H1 (cell line): Measurements from ENCODE around the gene EVPL. TPM values are rescaled to one million over a fixed set of nuclear protein-coding genes. Genes with fewer than 3 reads are reported as not detected.

Experiments used
- CTCF ChIA-PET: fragments of 300-600 bp; sonication (Branson Sonifier 250); formaldehyde crosslinking; loops from one replicate; lab custom pipeline; 2021; ENCODE audit not compliant: partially characterized antibody; lab: Charles Lee
- POLR2A ChIA-PET: fragments of 300-600 bp; sonication (Branson Sonifier 250); formaldehyde crosslinking; loops from one replicate; lab custom pipeline; 2021; ENCODE audit warnings: inconsistent platforms; ENCODE audit not compliant: partially characterized antibody; lab: Charles Lee
- DNase-seq, 2 experiments: peaks; one replicate each; pipeline versions ENCODE4 v3.0.0 to v3.0.0-alpha.2; 2010 to 2022; ENCODE audit warnings: low spot score in 2 of 2, low read depth in 1 of 2, mixed read lengths in 1 of 2
- FAIRE-seq: peaks from 2 replicates; lab custom pipeline; 2011; peaks lifted over from hg19 to GRCh38; lab: Jason Lieb, UNC
- H2AFZ ChIP-seq: 2 replicates; pipeline ENCODE4 v1.8.1; 2012; ENCODE audit warnings: low read length, inconsistent platforms
- H2AK5ac ChIP-seq: 2 replicates; pipeline ENCODE4 v1.6.1; 2013; ENCODE audit warnings: low read depth, low read length
- H2BK120ac ChIP-seq: replicated peaks from 2 replicates; pipeline ENCODE3; 2013; ENCODE audit warnings: low read depth, low read length, inconsistent platforms
- H2BK12ac ChIP-seq: 2 replicates; pipeline ENCODE4 v1.6.1; 2013; ENCODE audit warnings: low read depth, low read length
- H2BK15ac ChIP-seq: 2 replicates; pipeline ENCODE4 v1.6.1; 2013; ENCODE audit warnings: low read length
- H2BK20ac ChIP-seq: 2 replicates; pipeline ENCODE4 v1.6.1; 2013; ENCODE audit warnings: low read length
- H2BK5ac ChIP-seq: 2 replicates; pipeline ENCODE4 v1.6.1; 2013; ENCODE audit warnings: low read depth, low read length
- H3K14ac ChIP-seq: 2 replicates; pipeline ENCODE4 v1.6.1; 2013; ENCODE audit warnings: inconsistent platforms; ENCODE audit not compliant: insufficient read length
- H3K18ac ChIP-seq: 2 replicates; pipeline ENCODE4 v1.6.1; 2013; ENCODE audit warnings: low read length; ENCODE audit errors: extremely low read depth
- H3K23ac ChIP-seq: 2 replicates; pipeline ENCODE4 v1.6.1; 2013; ENCODE audit warnings: inconsistent platforms; ENCODE audit not compliant: insufficient read length
- H3K23me2 ChIP-seq: 2 replicates; pipeline ENCODE4 v1.6.1; 2013; ENCODE audit warnings: low read depth, low read length
- H3K27ac ChIP-seq: 2 replicates; pipeline ENCODE4 v1.6.1; 2011; ENCODE audit warnings: low read depth, low read length, inconsistent platforms
- H3K27me3 ChIP-seq, 4 experiments: replicated peaks in 1 of 4; 1 replicate in 1 of 4; 2 replicates in 3 of 4; pipeline versions ENCODE4 v1.6.1 to v1.8.1; 2011 to 2013; ENCODE audit warnings: low read length in 3 of 4, mild to moderate bottlenecking in 3 of 4, inconsistent platforms in 2 of 4, mixed read lengths in 2 of 4, moderate library complexity in 1 of 4; ENCODE audit not compliant: control insufficient read depth in 3 of 4, insufficient read depth in 3 of 4; ENCODE audit errors: extremely low read depth in 1 of 4
- H3K36me3 ChIP-seq, 4 experiments: 2 replicates each; pipeline versions ENCODE4 v1.6.1 to v1.8.1; 2011 to 2013; ENCODE audit warnings: mild to moderate bottlenecking in 4 of 4, low read length in 3 of 4, moderate library complexity in 2 of 4, control low read depth in 1 of 4, inconsistent platforms in 1 of 4; ENCODE audit not compliant: insufficient read depth in 4 of 4, control insufficient read depth in 2 of 4
- H3K4ac ChIP-seq: replicated peaks from 2 replicates; pipeline ENCODE3; 2013; ENCODE audit warnings: low read length, low read depth, mixed read lengths, inconsistent platforms; ENCODE audit not compliant: insufficient read length
- H3K4me1 ChIP-seq, 4 experiments: replicated peaks in 1 of 4; 1 replicate in 1 of 4; 2 replicates in 3 of 4; pipeline versions ENCODE4 v1.6.1 to v1.8.1; 2011 to 2013; ENCODE audit warnings: low read length in 3 of 4, inconsistent platforms in 2 of 4, mixed read lengths in 1 of 4; ENCODE audit not compliant: insufficient read depth in 4 of 4, control insufficient read depth in 3 of 4
- H3K4me2 ChIP-seq, 2 experiments: 2 replicates each; pipeline versions ENCODE4 v1.6.1 to v1.8.1; 2011 to 2013; ENCODE audit warnings: low read depth in 2 of 2, low read length in 2 of 2, control low read depth in 1 of 2, inconsistent platforms in 1 of 2, mild to moderate bottlenecking in 1 of 2; ENCODE audit not compliant: insufficient read depth in 1 of 2
- H3K4me3 ChIP-seq, 4 experiments: fragments of 200-600, 300-600 bp in 1 of 4; sonication (generic), shearing (Covaris generic), sonication (Bioruptor Twin) in 1 of 4; 2 replicates each; pipeline versions ENCODE4 v1.5.1 to v1.8.1; 2011 to 2016; ENCODE audit warnings: low read length in 4 of 4, low read depth in 3 of 4, control low read depth in 2 of 4, inconsistent platforms in 2 of 4, mild to moderate bottlenecking in 2 of 4, mixed read lengths in 1 of 4, moderate library complexity in 1 of 4; ENCODE audit not compliant: insufficient read depth in 2 of 4; ENCODE audit errors: extremely low read depth in 1 of 4
- H3K56ac ChIP-seq: replicated peaks from 2 replicates; pipeline ENCODE3; 2013; ENCODE audit warnings: low read depth, mild to moderate bottlenecking, mixed read lengths, low read length, inconsistent platforms; ENCODE audit not compliant: insufficient read length
- H3K79me1 ChIP-seq: 2 replicates; pipeline ENCODE4 v1.6.1; 2013; ENCODE audit warnings: low read depth, low read length, control low read depth
- H3K79me2 ChIP-seq, 2 experiments: 2 replicates each; pipeline versions ENCODE4 v1.6.1 to v1.8.1; 2012 to 2013; ENCODE audit warnings: low read length in 2 of 2, mild to moderate bottlenecking in 2 of 2, inconsistent platforms in 1 of 2; ENCODE audit not compliant: insufficient read depth in 2 of 2, control insufficient read depth in 1 of 2
- H3K9ac ChIP-seq, 4 experiments: replicated peaks in 1 of 4; 1 replicate in 1 of 4; 2 replicates in 3 of 4; pipeline versions ENCODE4 v1.6.1 to v1.8.1; 2011 to 2013; ENCODE audit warnings: low read depth in 3 of 4, low read length in 3 of 4, control low read depth in 2 of 4, mild to moderate bottlenecking in 2 of 4, moderate library complexity in 2 of 4, inconsistent platforms in 1 of 4; ENCODE audit errors: extremely low read depth in 1 of 4
- H3K9me3 ChIP-seq, 2 experiments: 2 replicates each; pipeline versions ENCODE4 v1.6.1 to v1.8.1; 2012 to 2013; ENCODE audit warnings: mild to moderate bottlenecking in 2 of 2, moderate library complexity in 2 of 2, control low read depth in 1 of 2, inconsistent platforms in 1 of 2, low read depth in 1 of 2, low read length in 1 of 2, mixed read lengths in 1 of 2; ENCODE audit not compliant: insufficient read depth in 2 of 2
- H4K20me1 ChIP-seq, 2 experiments: replicated peaks in 1 of 2; 2 replicates each; pipeline versions ENCODE3 to v1.8.1; 2011 to 2013; ENCODE audit warnings: inconsistent platforms in 2 of 2, low read length in 2 of 2, mild to moderate bottlenecking in 1 of 2; ENCODE audit not compliant: insufficient read depth in 2 of 2, control insufficient read depth in 1 of 2
- H4K5ac ChIP-seq: 2 replicates; pipeline ENCODE4 v1.6.1; 2013; ENCODE audit warnings: low read length, low read depth, mixed read lengths, inconsistent platforms; ENCODE audit not compliant: insufficient read length
- H4K8ac ChIP-seq: 2 replicates; pipeline ENCODE4 v1.8.0; 2013; ENCODE audit warnings: mild to moderate bottlenecking, moderate library complexity, low read length, inconsistent platforms; ENCODE audit not compliant: insufficient read depth; ENCODE audit errors: extremely low read depth
- H4K91ac ChIP-seq: replicated peaks from 2 replicates; pipeline ENCODE3; 2013; ENCODE audit warnings: low read length, mixed read lengths, inconsistent platforms; ENCODE audit not compliant: insufficient read length
- ASH2L ChIP-seq: fragments of 200-600, 300-600 bp; sonication (generic); IDR thresholded peaks from one replicate; pipeline ENCODE4 v1.7.1; 2017; ENCODE audit warnings: low read length
- BCL11A ChIP-seq, 2 experiments: IDR thresholded peaks; one replicate each; pipeline ENCODE4 v1.6.1; 2011; ENCODE audit warnings: low read depth in 2 of 2, low read length in 2 of 2, mild to moderate bottlenecking in 2 of 2
- EZH2 ChIP-seq: fragments of 200-600 bp; sonication (generic); IDR thresholded peaks from 2 replicates; pipeline ENCODE4 v1.7.1; 2012; ENCODE audit warnings: low read depth, mild to moderate bottlenecking, moderate library complexity, low read length, inconsistent platforms; ENCODE audit not compliant: severe bottlenecking
- JUN ChIP-seq: IDR thresholded peaks from 2 replicates; pipeline ENCODE4 v1.6.1; 2011; ENCODE audit warnings: low read depth, mild to moderate bottlenecking, improper control_type of control experiment, low read length
- PHF8 ChIP-seq: fragments of 200-600 bp; sonication (generic); conservative IDR thresholded peaks from 2 replicates; pipeline ENCODE4 v1.7.1; 2012; ENCODE audit warnings: low read depth, mild to moderate bottlenecking, inconsistent platforms, low read length, moderate library complexity
- POLR2AphosphoS5 ChIP-seq: IDR thresholded peaks from 2 replicates; pipeline ENCODE4 v1.6.1; 2011; ENCODE audit warnings: low read depth, low read length
- RNF2 ChIP-seq: fragments of 200-900, 300-1000 bp; sonication (generic); IDR thresholded peaks from 2 replicates; pipeline ENCODE4 v1.7.1; 2016; ENCODE audit warnings: borderline replicate concordance, low read depth, mild to moderate bottlenecking, antibody characterized with exemption, low read length; ENCODE audit not compliant: poor library complexity, severe bottlenecking; ENCODE audit errors: missing control alignments
- SP1 ChIP-seq: IDR thresholded peaks from 2 replicates; pipeline ENCODE4 v1.6.1; 2011; ENCODE audit warnings: low read depth, low read length
- SP2 ChIP-seq: IDR thresholded peaks from 2 replicates; pipeline ENCODE4 v1.6.1; 2012; ENCODE audit warnings: mild to moderate bottlenecking, low read length, inconsistent platforms
- TAF7 ChIP-seq: optimal IDR thresholded peaks from 2 replicates; pipeline ENCODE3; 2011; ENCODE audit warnings: low read depth, mild to moderate bottlenecking, inconsistent platforms, low read length, moderate library complexity, borderline replicate concordance
- YY1 ChIP-seq: IDR thresholded peaks from 2 replicates; pipeline ENCODE4 v1.6.1; 2011; ENCODE audit warnings: low read depth, mild to moderate bottlenecking, low read length
- WGBS, 2 experiments: shearing (Covaris generic) in 1 of 2; methylation state at CpG; one replicate each; pipeline versions ENCODE4 v1.1.6 to v1.1.7; 2013 to 2015; ENCODE audit warnings: low lambda C conversion rate in 2 of 2, mixed read lengths in 2 of 2, inconsistent platforms in 1 of 2, low coverage in 1 of 2, missing lambda C conversion rate in 1 of 2; ENCODE audit not compliant: insufficient replicate concordance in 2 of 2, insufficient coverage in 1 of 2, insufficient read length in 1 of 2; ENCODE audit errors: extremely low coverage in 1 of 2, missing lambda C conversion rate in 1 of 2; 5-methylcytosine and 5-hydroxymethylcytosine counted together
- polyA plus RNA-seq, 7 experiments: library from polyadenylated mRNA; depleted of rRNA in 3 of 7; stranded (reverse) in 5 of 7; unstranded in 2 of 7; fragments of >200 nt in 5 of 7; fragments of 200-250 nt in 2 of 7; gene quantifications; 1 replicate in 5 of 7; 2 replicates in 1 of 7; 4 replicates in 1 of 7; pipeline versions ENCODE4 v1.2.1 to v1.2.3, GENCODE V29; 2011 to 2013; ENCODE audit warnings: missing spikeins in 2 of 7, mixed read lengths in 2 of 7
- total RNA-seq: library from RNA; stranded (reverse); fragmentation: NEBNext Ultra II Directional; extraction: Animal tissue kit (Norgen Biotek cat#: 25700); gene quantifications from 2 replicates; pipeline ENCODE4 v1.2.1, GENCODE V29; 2021

The EVPL gene
- total and polyA plus RNA-seq, 2 of the 8 experiments (the other 6 are each of a cell fraction or from before 2014, with no cell fraction given) = 0.20 to 0.99 TPM

GRCh38 chr17:76065775-76066174 is 38.7 kb upstream of the EVPL start:
- Histone ChIP-seq H4K8ac (no peak overlapping the region), H3K23me2 (no peaks in the 10 kb centered on the region), H3K14ac (no peak overlapping the region), H2BK5ac (no peak overlapping the region), H4K5ac (no peak overlapping the region), H3K4me3 (no peak overlapping the region), H3K18ac (no peak overlapping the region), H3K23ac (no peak overlapping the region), H3K4ac (no peak overlapping the region), H3K9me3 (no peaks in the 10 kb centered on the region), H2BK20ac (no peak overlapping the region), H3K4me2 (no peak overlapping the region), H3K36me3 (peaks cover 33 to 56% (median 47%) of the 10 kb centered on the region in 4 experiments), H3K4me1 (0 out of 7 replicates have a peak, but pooled peaks cover 0 to 2% (median 0%) of the 10 kb centered on the region in 4 experiments), H3K79me1 (no peaks in the 10 kb centered on the region), H2AFZ (no peak overlapping the region), H4K20me1 (peaks cover 0 to 2% of the 10 kb centered on the region in 2 experiments), H3K56ac (no peak overlapping the region), H2AK5ac (no peak overlapping the region), H4K91ac (no peak overlapping the region), H3K27ac (no peak overlapping the region), H2BK120ac (no peak overlapping the region), H3K9ac (no peak overlapping the region), H2BK15ac (no peak overlapping the region), H3K79me2 (peaks cover 0 to 13% of the 10 kb centered on the region in 2 experiments), H3K27me3 (no peaks in the 10 kb centered on the region), H2BK12ac (no peak overlapping the region)
- CTCF ChIA-PET = interaction anchor here (0.6 to 2.4 kb wide), 3 partner anchors 51 to 187 kb away, joined by 3 to 14 read pairs (median 3); no protein-coding TSS in a partner anchor
- POLR2A ChIA-PET = interaction anchor here (0.8 kb wide), 1 partner anchor 17 kb away, joined by 4 read pairs; no protein-coding TSS in a partner anchor
- TF ChIP-seq POLR2AphosphoS5 = no peak
- no peak for TF ChIP-seq YY1
- TF ChIP-seq PHF8 = no peak
- TF ChIP-seq ASH2L = no peak
- TF ChIP-seq BCL11A (IDR thresholded peaks at IDR 0.05; ENCODE audit: low read depth in 2 of 2, low read length in 2 of 2) = no peak
- no peak for TF ChIP-seq EZH2
- TF ChIP-seq TAF7 = no peak
- TF ChIP-seq RNF2 = no peak
- no peak for TF ChIP-seq JUN
- TF ChIP-seq SP1 = no peak
- no peak for TF ChIP-seq SP2
- no peak for FAIRE-seq
- no peak for DNase-seq
- WGBS, 2 experiments = 94% methylated on average over 4 of the region's 4 CpGs; no CpG with 5 or more reads in 1 of the 2 experiments
